Nephron (organoid): ENCODE measurements around the gene GRIA4.

ENCODE experiments used
- H3K27ac Mint-ChIP-seq, 3 experiments: 2 replicates each; pipeline ENCODE4 v1.8.0; 2020; ENCODE audit warnings: mixed read lengths in 3 of 3, mild to moderate bottlenecking in 2 of 3, moderate library complexity in 1 of 3
- H3K27me3 Mint-ChIP-seq: 2 replicates; pipeline ENCODE4 v1.8.0; 2021; ENCODE audit warnings: low read depth, mild to moderate bottlenecking, moderate library complexity, mixed read lengths
- H3K36me3 Mint-ChIP-seq: 2 replicates; pipeline ENCODE4 v1.8.0; 2020; ENCODE audit warnings: low read depth, mixed read lengths
- H3K4me1 Mint-ChIP-seq: 2 replicates; pipeline ENCODE4 v1.8.0; 2020; ENCODE audit warnings: mixed read lengths
- H3K4me3 Mint-ChIP-seq, 3 experiments: 2 replicates each; pipeline ENCODE4 v1.8.0; 2020; ENCODE audit warnings: mild to moderate bottlenecking in 3 of 3, mixed read lengths in 3 of 3, moderate library complexity in 2 of 3
- H3K9me3 Mint-ChIP-seq: 2 replicates; pipeline ENCODE4 v1.8.0; 2020; ENCODE audit warnings: mixed read lengths
- TF ChIP-seq, protein P1 (sequence below), 3 experiments: fragments of 200-600 bp; sonication (generic); IDR thresholded peaks; one replicate each; pipeline ENCODE4 v1.5.0; 2021; ENCODE audit warnings: antibody characterized with exemption in 3 of 3; ENCODE audit not compliant: unreplicated experiment in 3 of 3

The GRIA4 gene

GRCh38 chr11:106030609-106031008 lies 420.7 kb downstream of the GRIA4 start:
- TF ChIP-seq, protein P1, sequence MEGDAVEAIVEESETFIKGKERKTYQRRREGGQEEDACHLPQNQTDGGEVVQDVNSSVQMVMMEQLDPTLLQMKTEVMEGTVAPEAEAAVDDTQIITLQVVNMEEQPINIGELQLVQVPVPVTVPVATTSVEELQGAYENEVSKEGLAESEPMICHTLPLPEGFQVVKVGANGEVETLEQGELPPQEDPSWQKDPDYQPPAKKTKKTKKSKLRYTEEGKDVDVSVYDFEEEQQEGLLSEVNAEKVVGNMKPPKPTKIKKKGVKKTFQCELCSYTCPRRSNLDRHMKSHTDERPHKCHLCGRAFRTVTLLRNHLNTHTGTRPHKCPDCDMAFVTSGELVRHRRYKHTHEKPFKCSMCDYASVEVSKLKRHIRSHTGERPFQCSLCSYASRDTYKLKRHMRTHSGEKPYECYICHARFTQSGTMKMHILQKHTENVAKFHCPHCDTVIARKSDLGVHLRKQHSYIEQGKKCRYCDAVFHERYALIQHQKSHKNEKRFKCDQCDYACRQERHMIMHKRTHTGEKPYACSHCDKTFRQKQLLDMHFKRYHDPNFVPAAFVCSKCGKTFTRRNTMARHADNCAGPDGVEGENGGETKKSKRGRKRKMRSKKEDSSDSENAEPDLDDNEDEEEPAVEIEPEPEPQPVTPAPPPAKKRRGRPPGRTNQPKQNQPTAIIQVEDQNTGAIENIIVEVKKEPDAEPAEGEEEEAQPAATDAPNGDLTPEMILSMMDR (IDR thresholded peaks at IDR 0.05; ENCODE audit: unreplicated experiment in 3 of 3), result no peak
- H3K9me3 Mint-ChIP-seq, result no peaks in the 10 kb centered on the region
- no peaks in the 10 kb centered on the region for H3K4me1 Mint-ChIP-seq
- no peak overlapping the region for H3K4me3 Mint-ChIP-seq
- no peak overlapping the region for H3K27ac Mint-ChIP-seq
- peaks cover 9% of the 10 kb centered on the region for H3K27me3 Mint-ChIP-seq
- no peaks in the 10 kb centered on the region for H3K36me3 Mint-ChIP-seq

DNA sequence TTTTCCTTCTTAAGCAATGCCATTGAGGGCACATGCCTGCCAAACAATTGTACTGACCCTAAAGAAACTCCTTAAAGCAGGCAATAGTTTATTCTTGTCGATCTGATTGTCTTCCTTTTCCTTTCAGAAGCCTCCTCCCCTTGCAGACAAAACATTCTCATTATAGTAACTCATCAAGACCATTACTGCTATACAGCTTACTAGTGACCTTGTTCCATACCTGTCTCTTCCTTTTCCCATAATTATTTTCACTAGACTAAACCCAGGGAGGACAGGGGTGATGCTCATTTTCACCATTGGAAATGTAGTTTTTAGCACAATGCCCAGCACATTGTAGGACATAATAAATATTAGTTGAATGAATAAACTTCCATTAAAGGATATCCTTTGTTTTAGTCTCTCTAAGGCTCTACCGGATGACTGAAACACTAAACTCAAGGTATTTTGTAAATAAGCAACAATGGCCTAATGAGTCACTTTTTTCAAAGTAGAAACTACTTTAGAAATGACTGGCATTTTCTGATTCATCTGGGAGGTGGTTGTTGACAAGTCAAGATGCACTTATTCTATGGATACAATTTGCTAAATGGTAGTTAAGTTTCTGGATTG lies 421.4 kb downstream of the GRIA4 start:
- H3K27ac Mint-ChIP-seq, result no peak overlapping the region
- H3K4me3 Mint-ChIP-seq, result no peak overlapping the region
- peaks cover 9% of the 10 kb centered on the region for H3K27me3 Mint-ChIP-seq
- H3K36me3 Mint-ChIP-seq, result no peaks in the 10 kb centered on the region
- TF ChIP-seq, protein P1 (IDR thresholded peaks at IDR 0.05; ENCODE audit: unreplicated experiment in 3 of 3), result no peak
- no peaks in the 10 kb centered on the region for H3K4me1 Mint-ChIP-seq
- H3K9me3 Mint-ChIP-seq, result no peaks in the 10 kb centered on the region
